GM12891 (cell line): ENCODE results near the gene FXR2.
"Not testable (repeated sequence)": the region's sequence is repeated elsewhere in the genome, so short reads cannot be mapped to it uniquely, and the experiment has no call there.

Experiments used
- POLR2A ChIP-seq: IDR thresholded peaks from 2 replicates; pipeline ENCODE4 v1.6.1; 2011; ENCODE audit warnings: low read depth, low read length, control low read depth
- POLR2AphosphoS5 ChIP-seq: IDR thresholded peaks from 2 replicates; pipeline ENCODE4 v1.6.1; 2011; ENCODE audit warnings: low read depth, low read length, control low read depth
- TAF1 ChIP-seq: IDR thresholded peaks from 2 replicates; pipeline ENCODE4 v1.6.1; 2011; ENCODE audit warnings: low read depth, low read length, control low read depth

DNA sequence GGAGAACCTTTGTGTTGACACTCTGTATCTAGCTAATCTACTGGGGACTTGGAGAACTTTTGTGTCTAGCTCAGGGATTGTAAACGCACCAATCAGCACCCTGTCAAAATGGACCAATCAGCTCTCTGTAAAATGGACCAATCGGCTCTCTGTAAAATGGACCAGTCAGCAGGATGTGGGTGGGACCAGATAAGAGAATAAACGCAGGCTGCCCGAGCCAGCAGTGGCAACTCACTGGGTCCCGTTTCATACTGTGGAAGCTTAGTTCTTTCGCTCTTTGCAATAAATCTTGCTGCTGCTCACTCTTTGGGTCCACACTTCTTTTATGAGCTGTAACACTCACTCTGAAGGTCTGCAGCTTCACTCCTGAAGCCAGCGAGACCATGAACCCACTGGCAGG, 26.9 kb upstream of the FXR2 start:
- not testable (repeated sequence) for TF ChIP-seq POLR2AphosphoS5, POLR2A, TAF1
